GM12878 (cell line): ENCODE results near the gene DNAH3.

ENCODE experiments used
- CBX3 ChIP-seq: fragments of 200-600 bp; sonication (generic); IDR thresholded peaks from 2 replicates; pipeline ENCODE4 v1.6.1; 2016; ENCODE audit warnings: low read depth, borderline replicate concordance
- CTCF ChIP-seq, 3 experiments: IDR thresholded peaks in 2 of 3; conservative IDR thresholded peaks in 1 of 3; 2 replicates each; pipeline ENCODE4 v1.5.1; 2011; ENCODE audit warnings: low read depth in 3 of 3, low read length in 3 of 3, mild to moderate bottlenecking in 3 of 3, control low read depth in 2 of 3, moderate library complexity in 2 of 3, inconsistent platforms in 1 of 3, mixed read lengths in 1 of 3; ENCODE audit not compliant: control insufficient read depth in 2 of 3, insufficient read depth in 1 of 3; ENCODE audit errors: extremely low read depth in 1 of 3
- HCFC1 ChIP-seq: fragments of 150-350 bp; IDR thresholded peaks from 2 replicates; pipeline ENCODE4 v1.6.1; 2014; ENCODE audit warnings: low read length
- IRF4 ChIP-seq: IDR thresholded peaks from 2 replicates; pipeline ENCODE4 v1.6.1; 2011; ENCODE audit warnings: low read depth, low read length
- ZZZ3 ChIP-seq: IDR thresholded peaks from 2 replicates; pipeline ENCODE4 v1.6.1; 2011; ENCODE audit warnings: low read depth; ENCODE audit not compliant: control insufficient read depth, insufficient read length
- TF ChIP-seq, protein P1 (sequence below): fragments of 450-650 bp; conservative IDR thresholded peaks from 2 replicates; pipeline ENCODE4 v1.6.1; 2017; ENCODE audit warnings: mild to moderate bottlenecking, moderate library complexity

GRCh38 chr16:20889625-20890275 is 260.9 kb downstream of the DNAH3 start:
- TF ChIP-seq CBX3, result no peak
- TF ChIP-seq CTCF (IDR thresholded peaks at IDR 0.05 in 2 of 3, conservative IDR thresholded peaks at IDR 0.05 in 1 of 3; ENCODE audit: control insufficient read depth in 2 of 3, extremely low read depth in 1 of 3, insufficient read depth in 1 of 3, low read depth in 3 of 3, low read length in 3 of 3), result no peak
- no peak for TF ChIP-seq HCFC1
- TF ChIP-seq ZZZ3, result no peak
- TF ChIP-seq, protein P1, sequence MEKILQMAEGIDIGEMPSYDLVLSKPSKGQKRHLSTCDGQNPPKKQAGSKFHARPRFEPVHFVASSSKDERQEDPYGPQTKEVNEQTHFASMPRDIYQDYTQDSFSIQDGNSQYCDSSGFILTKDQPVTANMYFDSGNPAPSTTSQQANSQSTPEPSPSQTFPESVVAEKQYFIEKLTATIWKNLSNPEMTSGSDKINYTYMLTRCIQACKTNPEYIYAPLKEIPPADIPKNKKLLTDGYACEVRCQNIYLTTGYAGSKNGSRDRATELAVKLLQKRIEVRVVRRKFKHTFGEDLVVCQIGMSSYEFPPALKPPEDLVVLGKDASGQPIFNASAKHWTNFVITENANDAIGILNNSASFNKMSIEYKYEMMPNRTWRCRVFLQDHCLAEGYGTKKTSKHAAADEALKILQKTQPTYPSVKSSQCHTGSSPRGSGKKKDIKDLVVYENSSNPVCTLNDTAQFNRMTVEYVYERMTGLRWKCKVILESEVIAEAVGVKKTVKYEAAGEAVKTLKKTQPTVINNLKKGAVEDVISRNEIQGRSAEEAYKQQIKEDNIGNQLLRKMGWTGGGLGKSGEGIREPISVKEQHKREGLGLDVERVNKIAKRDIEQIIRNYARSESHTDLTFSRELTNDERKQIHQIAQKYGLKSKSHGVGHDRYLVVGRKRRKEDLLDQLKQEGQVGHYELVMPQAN, result no peak
- no peak for TF ChIP-seq IRF4
